Thyroid gland (tissue), 4 donors: ENCODE measurements around the gene MT1F.

Source experiments
- CTCF ChIP-seq, 6 experiments: fragments of 200-600 bp in 3 of 6; fragments of 450-650 bp in 3 of 6; sonication (generic) in 3 of 6; IDR thresholded peaks; one replicate each; pipeline ENCODE4 v1.5.1; 2016 to 2019; ENCODE audit warnings: antibody characterized with exemption in 6 of 6, mild to moderate bottlenecking in 2 of 6, inconsistent platforms in 1 of 6, moderate library complexity in 1 of 6
- POLR2A ChIP-seq, 2 donors: fragments of 450-650 bp; IDR thresholded peaks; one replicate each; pipeline ENCODE4 v1.6.1; 2017; ENCODE audit warnings: antibody characterized with exemption in 2 of 2, mild to moderate bottlenecking in 2 of 2, moderate library complexity in 1 of 2

DNA sequence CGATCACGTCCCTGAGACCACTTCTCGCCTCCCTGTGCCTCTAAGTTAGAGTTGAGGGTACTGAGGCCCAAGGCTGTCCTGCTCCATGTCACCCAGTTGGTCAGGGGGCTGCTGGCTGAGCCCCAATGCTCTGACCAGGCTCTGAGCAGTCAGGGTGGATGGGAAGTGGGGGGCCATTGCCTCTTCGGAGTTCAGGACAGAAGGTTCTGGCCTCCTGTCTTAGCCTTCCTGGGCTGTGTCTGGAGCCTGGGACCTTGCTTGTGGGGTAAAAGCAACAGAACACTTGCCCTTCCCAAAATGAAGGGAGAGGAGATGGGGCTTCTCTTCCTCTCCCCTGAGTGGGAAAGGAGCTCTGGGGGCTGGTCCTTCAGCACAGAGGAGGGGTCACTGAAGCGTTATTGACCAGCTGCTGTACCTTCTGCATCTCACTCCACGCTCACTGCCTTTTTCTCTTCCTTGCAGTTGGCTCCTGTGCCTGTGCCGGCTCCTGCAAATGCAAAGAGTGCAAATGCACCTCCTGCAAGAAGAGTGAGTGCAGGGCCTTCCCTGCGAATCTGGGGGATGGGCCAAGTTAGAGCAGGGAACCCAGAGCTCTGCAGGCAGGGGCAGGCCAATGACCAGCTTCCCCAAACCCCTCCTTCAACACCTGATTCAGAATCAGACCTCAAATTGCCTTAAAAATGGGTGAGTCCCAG lies 25.1 kb downstream of the MT1F start:
- peak in 1 of 2 donors; percentile 2 for TF ChIP-seq POLR2A (IDR thresholded peaks at IDR 0.05)
- no peak for TF ChIP-seq CTCF (IDR thresholded peaks at IDR 0.05)
